H1 (cell line): Measurements from ENCODE around the gene CDK15. TPM values are rescaled to one million over a fixed set of nuclear protein-coding genes. Genes with fewer than 3 reads are reported as not detected.
A peak's percentile ranks its signal among the peaks of the same experiment; 100 is the strongest.

ENCODE experiments used
- CTCF ChIA-PET: fragments of 300-600 bp; sonication (Branson Sonifier 250); formaldehyde crosslinking; loops from one replicate; lab custom pipeline; 2021; ENCODE audit not compliant: partially characterized antibody; lab: Charles Lee
- POLR2A ChIA-PET: fragments of 300-600 bp; sonication (Branson Sonifier 250); formaldehyde crosslinking; loops from one replicate; lab custom pipeline; 2021; ENCODE audit warnings: inconsistent platforms; ENCODE audit not compliant: partially characterized antibody; lab: Charles Lee
- DNase-seq, 2 experiments: peaks; one replicate each; pipeline versions ENCODE4 v3.0.0 to v3.0.0-alpha.2; 2010 to 2022; ENCODE audit warnings: low spot score in 2 of 2, low read depth in 1 of 2, mixed read lengths in 1 of 2
- FAIRE-seq: peaks from 2 replicates; lab custom pipeline; 2011; peaks lifted over from hg19 to GRCh38; lab: Jason Lieb, UNC
- H2AFZ ChIP-seq: 2 replicates; pipeline ENCODE4 v1.8.1; 2012; ENCODE audit warnings: low read length, inconsistent platforms
- H2AK5ac ChIP-seq: 2 replicates; pipeline ENCODE4 v1.6.1; 2013; ENCODE audit warnings: low read depth, low read length
- H2BK120ac ChIP-seq: replicated peaks from 2 replicates; pipeline ENCODE3; 2013; ENCODE audit warnings: low read depth, low read length, inconsistent platforms
- H2BK12ac ChIP-seq: 2 replicates; pipeline ENCODE4 v1.6.1; 2013; ENCODE audit warnings: low read depth, low read length
- H2BK15ac ChIP-seq: 2 replicates; pipeline ENCODE4 v1.6.1; 2013; ENCODE audit warnings: low read length
- H2BK20ac ChIP-seq: 2 replicates; pipeline ENCODE4 v1.6.1; 2013; ENCODE audit warnings: low read length
- H2BK5ac ChIP-seq: 2 replicates; pipeline ENCODE4 v1.6.1; 2013; ENCODE audit warnings: low read depth, low read length
- H3K14ac ChIP-seq: 2 replicates; pipeline ENCODE4 v1.6.1; 2013; ENCODE audit warnings: inconsistent platforms; ENCODE audit not compliant: insufficient read length
- H3K18ac ChIP-seq: 2 replicates; pipeline ENCODE4 v1.6.1; 2013; ENCODE audit warnings: low read length; ENCODE audit errors: extremely low read depth
- H3K23ac ChIP-seq: 2 replicates; pipeline ENCODE4 v1.6.1; 2013; ENCODE audit warnings: inconsistent platforms; ENCODE audit not compliant: insufficient read length
- H3K23me2 ChIP-seq: 2 replicates; pipeline ENCODE4 v1.6.1; 2013; ENCODE audit warnings: low read depth, low read length
- H3K27ac ChIP-seq: 2 replicates; pipeline ENCODE4 v1.6.1; 2011; ENCODE audit warnings: low read depth, low read length, inconsistent platforms
- H3K27me3 ChIP-seq, 4 experiments: replicated peaks in 1 of 4; 1 replicate in 1 of 4; 2 replicates in 3 of 4; pipeline versions ENCODE4 v1.6.1 to v1.8.1; 2011 to 2013; ENCODE audit warnings: low read length in 3 of 4, mild to moderate bottlenecking in 3 of 4, inconsistent platforms in 2 of 4, mixed read lengths in 2 of 4, moderate library complexity in 1 of 4; ENCODE audit not compliant: control insufficient read depth in 3 of 4, insufficient read depth in 3 of 4; ENCODE audit errors: extremely low read depth in 1 of 4
- H3K36me3 ChIP-seq, 4 experiments: 2 replicates each; pipeline versions ENCODE4 v1.6.1 to v1.8.1; 2011 to 2013; ENCODE audit warnings: mild to moderate bottlenecking in 4 of 4, low read length in 3 of 4, moderate library complexity in 2 of 4, control low read depth in 1 of 4, inconsistent platforms in 1 of 4; ENCODE audit not compliant: insufficient read depth in 4 of 4, control insufficient read depth in 2 of 4
- H3K4ac ChIP-seq: replicated peaks from 2 replicates; pipeline ENCODE3; 2013; ENCODE audit warnings: low read length, low read depth, mixed read lengths, inconsistent platforms; ENCODE audit not compliant: insufficient read length
- H3K4me1 ChIP-seq, 4 experiments: replicated peaks in 1 of 4; 1 replicate in 1 of 4; 2 replicates in 3 of 4; pipeline versions ENCODE4 v1.6.1 to v1.8.1; 2011 to 2013; ENCODE audit warnings: low read length in 3 of 4, inconsistent platforms in 2 of 4, mixed read lengths in 1 of 4; ENCODE audit not compliant: insufficient read depth in 4 of 4, control insufficient read depth in 3 of 4
- H3K4me2 ChIP-seq, 2 experiments: 2 replicates each; pipeline versions ENCODE4 v1.6.1 to v1.8.1; 2011 to 2013; ENCODE audit warnings: low read depth in 2 of 2, low read length in 2 of 2, control low read depth in 1 of 2, inconsistent platforms in 1 of 2, mild to moderate bottlenecking in 1 of 2; ENCODE audit not compliant: insufficient read depth in 1 of 2
- H3K4me3 ChIP-seq, 4 experiments: fragments of 200-600, 300-600 bp in 1 of 4; sonication (generic), shearing (Covaris generic), sonication (Bioruptor Twin) in 1 of 4; 2 replicates each; pipeline versions ENCODE4 v1.5.1 to v1.8.1; 2011 to 2016; ENCODE audit warnings: low read length in 4 of 4, low read depth in 3 of 4, control low read depth in 2 of 4, inconsistent platforms in 2 of 4, mild to moderate bottlenecking in 2 of 4, mixed read lengths in 1 of 4, moderate library complexity in 1 of 4; ENCODE audit not compliant: insufficient read depth in 2 of 4; ENCODE audit errors: extremely low read depth in 1 of 4
- H3K56ac ChIP-seq: replicated peaks from 2 replicates; pipeline ENCODE3; 2013; ENCODE audit warnings: low read depth, mild to moderate bottlenecking, mixed read lengths, low read length, inconsistent platforms; ENCODE audit not compliant: insufficient read length
- H3K79me1 ChIP-seq: 2 replicates; pipeline ENCODE4 v1.6.1; 2013; ENCODE audit warnings: low read depth, low read length, control low read depth
- H3K79me2 ChIP-seq, 2 experiments: 2 replicates each; pipeline versions ENCODE4 v1.6.1 to v1.8.1; 2012 to 2013; ENCODE audit warnings: low read length in 2 of 2, mild to moderate bottlenecking in 2 of 2, inconsistent platforms in 1 of 2; ENCODE audit not compliant: insufficient read depth in 2 of 2, control insufficient read depth in 1 of 2
- H3K9ac ChIP-seq, 4 experiments: replicated peaks in 1 of 4; 1 replicate in 1 of 4; 2 replicates in 3 of 4; pipeline versions ENCODE4 v1.6.1 to v1.8.1; 2011 to 2013; ENCODE audit warnings: low read depth in 3 of 4, low read length in 3 of 4, control low read depth in 2 of 4, mild to moderate bottlenecking in 2 of 4, moderate library complexity in 2 of 4, inconsistent platforms in 1 of 4; ENCODE audit errors: extremely low read depth in 1 of 4
- H3K9me3 ChIP-seq, 2 experiments: 2 replicates each; pipeline versions ENCODE4 v1.6.1 to v1.8.1; 2012 to 2013; ENCODE audit warnings: mild to moderate bottlenecking in 2 of 2, moderate library complexity in 2 of 2, control low read depth in 1 of 2, inconsistent platforms in 1 of 2, low read depth in 1 of 2, low read length in 1 of 2, mixed read lengths in 1 of 2; ENCODE audit not compliant: insufficient read depth in 2 of 2
- H4K20me1 ChIP-seq, 2 experiments: replicated peaks in 1 of 2; 2 replicates each; pipeline versions ENCODE3 to v1.8.1; 2011 to 2013; ENCODE audit warnings: inconsistent platforms in 2 of 2, low read length in 2 of 2, mild to moderate bottlenecking in 1 of 2; ENCODE audit not compliant: insufficient read depth in 2 of 2, control insufficient read depth in 1 of 2
- H4K5ac ChIP-seq: 2 replicates; pipeline ENCODE4 v1.6.1; 2013; ENCODE audit warnings: low read length, low read depth, mixed read lengths, inconsistent platforms; ENCODE audit not compliant: insufficient read length
- H4K8ac ChIP-seq: 2 replicates; pipeline ENCODE4 v1.8.0; 2013; ENCODE audit warnings: mild to moderate bottlenecking, moderate library complexity, low read length, inconsistent platforms; ENCODE audit not compliant: insufficient read depth; ENCODE audit errors: extremely low read depth
- H4K91ac ChIP-seq: replicated peaks from 2 replicates; pipeline ENCODE3; 2013; ENCODE audit warnings: low read length, mixed read lengths, inconsistent platforms; ENCODE audit not compliant: insufficient read length
- GTF2F1 ChIP-seq: IDR thresholded peaks from 2 replicates; pipeline ENCODE4 v1.6.1; 2012; ENCODE audit warnings: low read depth, low read length, improper control_type of control experiment, borderline replicate concordance
- NRF1 ChIP-seq: IDR thresholded peaks from 2 replicates; pipeline ENCODE4 v1.6.1; 2011; ENCODE audit warnings: mild to moderate bottlenecking, low read depth, low read length, improper control_type of control experiment
- RNF2 ChIP-seq: fragments of 200-900, 300-1000 bp; sonication (generic); IDR thresholded peaks from 2 replicates; pipeline ENCODE4 v1.7.1; 2016; ENCODE audit warnings: borderline replicate concordance, low read depth, mild to moderate bottlenecking, antibody characterized with exemption, low read length; ENCODE audit not compliant: poor library complexity, severe bottlenecking; ENCODE audit errors: missing control alignments
- TAF7 ChIP-seq: optimal IDR thresholded peaks from 2 replicates; pipeline ENCODE3; 2011; ENCODE audit warnings: low read depth, mild to moderate bottlenecking, inconsistent platforms, low read length, moderate library complexity, borderline replicate concordance
- WGBS, 2 experiments: shearing (Covaris generic) in 1 of 2; methylation state at CpG; one replicate each; pipeline versions ENCODE4 v1.1.6 to v1.1.7; 2013 to 2015; ENCODE audit warnings: low lambda C conversion rate in 2 of 2, mixed read lengths in 2 of 2, inconsistent platforms in 1 of 2, low coverage in 1 of 2, missing lambda C conversion rate in 1 of 2; ENCODE audit not compliant: insufficient replicate concordance in 2 of 2, insufficient coverage in 1 of 2, insufficient read length in 1 of 2; ENCODE audit errors: extremely low coverage in 1 of 2, missing lambda C conversion rate in 1 of 2; 5-methylcytosine and 5-hydroxymethylcytosine counted together
- polyA plus RNA-seq, 7 experiments: library from polyadenylated mRNA; depleted of rRNA in 3 of 7; stranded (reverse) in 5 of 7; unstranded in 2 of 7; fragments of >200 nt in 5 of 7; fragments of 200-250 nt in 2 of 7; gene quantifications; 1 replicate in 5 of 7; 2 replicates in 1 of 7; 4 replicates in 1 of 7; pipeline versions ENCODE4 v1.2.1 to v1.2.3, GENCODE V29; 2011 to 2013; ENCODE audit warnings: missing spikeins in 2 of 7, mixed read lengths in 2 of 7
- total RNA-seq: library from RNA; stranded (reverse); fragmentation: NEBNext Ultra II Directional; extraction: Animal tissue kit (Norgen Biotek cat#: 25700); gene quantifications from 2 replicates; pipeline ENCODE4 v1.2.1, GENCODE V29; 2021

CDK15 gene
- total and polyA plus RNA-seq, 2 of the 8 experiments (the other 6 are each of a cell fraction or from before 2014, with no cell fraction given): 0.03 TPM; not detected in 1

GRCh38 chr2:201931475-201931874, 125.1 kb downstream of the CDK15 start:
- Histone ChIP-seq H3K9ac (no peak overlapping the region), H2AFZ (no peak overlapping the region)
- TF ChIP-seq NRF1 (no peak), RNF2 (no peak), TAF7 (no peak), GTF2F1 (no peak)

More at GRCh38 chr2:201931475-201931874, 125.1 kb downstream of the CDK15 start:
- Histone ChIP-seq H3K4me2 (no peak overlapping the region), H3K23ac (no peak overlapping the region), H4K20me1 (no peaks in the 10 kb centered on the region), H2BK15ac (peak overlapping the region; percentile 93; the same call in 1 of the 2 replicates), H3K56ac (no peak overlapping the region), H4K91ac (no peak overlapping the region), H3K27me3 (no peaks in the 10 kb centered on the region), H4K8ac (no peak overlapping the region), H3K36me3 (no peaks in the 10 kb centered on the region), H3K4ac (no peak overlapping the region), H3K4me3 (no peak overlapping the region), H3K27ac (no peak overlapping the region), H3K23me2 (no peaks in the 10 kb centered on the region), H3K14ac (no peak overlapping the region), H4K5ac (no peak overlapping the region), H2BK5ac (no peak overlapping the region), H2BK120ac (no peak overlapping the region), H2BK20ac (no peak overlapping the region), H3K79me2 (no peaks in the 10 kb centered on the region), H2AK5ac (no peak overlapping the region), H3K9me3 (0 out of 4 replicates have a peak, but pooled peaks cover 0 to 4% of the 10 kb centered on the region in 2 experiments), H3K79me1 (no peaks in the 10 kb centered on the region), H3K4me1 (peaks cover 0 to 14% (median 7%) of the 10 kb centered on the region in 4 experiments; a peak in 4 of 7 replicates), H3K18ac (no peak overlapping the region), H2BK12ac (no peak overlapping the region)
- WGBS, 2 experiments: 97% methylated on average over 2 of the region's 2 CpGs; no CpG with 5 or more reads in 1 of the 2 experiments
- DNase-seq (no peak), FAIRE-seq (no peak)
- ChIA-PET POLR2A (interaction anchor here (1.0 to 3.3 kb wide), 2 partner anchors 15 to 29 kb away, joined by 3 to 10 read pairs; no protein-coding TSS in a partner anchor), CTCF (interaction anchor here (0.7 to 1.0 kb wide), 2 partner anchors 36 to 71 kb away, joined by 3 read pairs; no protein-coding TSS in a partner anchor)
